Astrocyte of the spinal cord (primary cell): ENCODE data around the gene MIA3.
"Not testable (repeated sequence)": the region's sequence is repeated elsewhere in the genome, so short reads cannot be mapped to it uniquely, and the experiment has no call there.

Experiments
- DNase-seq: peaks from one replicate; pipeline ENCODE4 v3.0.0; 2011; ENCODE audit warnings: low read depth, low spot score
- H3K4me3 ChIP-seq: 2 replicates; pipeline ENCODE4 v1.5.1; 2011; ENCODE audit warnings: low read depth, mild to moderate bottlenecking, low read length, moderate library complexity
- CTCF ChIP-seq: IDR thresholded peaks from 2 replicates; pipeline ENCODE4 v1.5.1; 2012; ENCODE audit warnings: low read depth, mild to moderate bottlenecking, low read length, inconsistent platforms
- in situ Hi-C: cut with HindIII; loops from 2 replicates; pipeline ENCODE4 v1.10.0; 2017; ENCODE audit warnings: low sequenced_read_pairs

Gene MIA3

GRCh38 chr1:222601257-222601656 lies 16.6 kb upstream of the MIA3 start:
- in situ Hi-C loops: no loop called here
- TF ChIP-seq CTCF: no peak
- no peak for DNase-seq
- H3K4me3 ChIP-seq: no peak overlapping the region

GRCh38 chr1:222606757-222607156 lies 11.1 kb upstream of the MIA3 start:
- no peak for DNase-seq
- in situ Hi-C loops: no loop called here
- no peak for TF ChIP-seq CTCF
- no peak overlapping the region for H3K4me3 ChIP-seq

GRCh38 chr1:222609111-222609510 lies 8.8 kb upstream of the MIA3 start:
- H3K4me3 ChIP-seq, in situ Hi-C loops, DNase-seq: not testable (repeated sequence)

GRCh38 chr1:222610728-222611127 lies 7.2 kb upstream of the MIA3 start:
- H3K4me3 ChIP-seq: no peak overlapping the region
- in situ Hi-C loops: no loop called here
- TF ChIP-seq CTCF: no peak
- DNase-seq: no peak

- H3K4me3 ChIP-seq: no peak overlapping the region
- in situ Hi-C loops: no loop called here
- TF ChIP-seq CTCF: no peak
- DNase-seq: no peak
Measured at GRCh38 chr1:222613627-222614026, 4.3 kb upstream of the MIA3 start.

- DNase-seq: peak; percentile 74
- TF ChIP-seq CTCF: no peak
- in situ Hi-C loops: no loop called here
- H3K4me3 ChIP-seq: no peak overlapping the region
Measured at GRCh38 chr1:222616525-222616924, 1.4 kb upstream of the MIA3 start.

GRCh38 chr1:222617367-222617951 lies 438 bp upstream of the MIA3 start:
- peak; percentile 97 for DNase-seq
- TF ChIP-seq CTCF: no peak
- in situ Hi-C loops: no loop called here
- H3K4me3 ChIP-seq: peak overlapping the region; percentile 57
